Activated CD4-positive, alpha-beta T cell treated with anti-CD3 and anti-CD28 coated beads, Interleukin-2, amount 50 U/mL, for 1 hour (primary cell): ENCODE results near the gene OR4P4.

Experiments
- DNase-seq: peaks from one replicate; pipeline ENCODE4 v3.0.0-alpha.2; 2020

OR4P4 gene

DNA sequence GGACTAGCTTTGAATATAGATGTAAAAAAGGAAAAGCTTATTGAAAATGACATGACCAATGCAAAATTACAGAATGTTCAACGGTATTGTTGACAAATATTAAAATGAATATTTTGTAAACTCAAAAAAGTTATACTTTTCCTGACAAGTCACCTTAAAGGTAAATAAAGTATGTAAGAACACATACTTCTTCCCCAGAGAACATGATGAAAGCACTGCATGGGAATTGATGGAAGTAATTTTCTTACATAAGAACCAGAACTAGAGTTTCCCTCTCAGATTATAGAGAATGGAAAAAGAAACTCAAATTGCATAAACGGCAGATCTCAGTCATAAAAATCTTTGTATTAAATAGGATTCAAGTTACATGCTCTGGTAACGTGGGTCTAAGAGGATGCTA is at the start of gene OR4P4:
Gene OR4P4, plus strand, starts transcription at position 301 of the 400 bp plus-strand sequence.
- no peak for DNase-seq

GRCh38 chr11:55607545-55607944 is 27.4 kb upstream of the OR4P4 start, which contains the start of gene OR4C11:
Gene OR4C11, minus strand, starts transcription at chr11:55607645. Its CDS starts 3,272 bp downstream, at chr11:55604373.
- DNase-seq = no peak

DNA sequence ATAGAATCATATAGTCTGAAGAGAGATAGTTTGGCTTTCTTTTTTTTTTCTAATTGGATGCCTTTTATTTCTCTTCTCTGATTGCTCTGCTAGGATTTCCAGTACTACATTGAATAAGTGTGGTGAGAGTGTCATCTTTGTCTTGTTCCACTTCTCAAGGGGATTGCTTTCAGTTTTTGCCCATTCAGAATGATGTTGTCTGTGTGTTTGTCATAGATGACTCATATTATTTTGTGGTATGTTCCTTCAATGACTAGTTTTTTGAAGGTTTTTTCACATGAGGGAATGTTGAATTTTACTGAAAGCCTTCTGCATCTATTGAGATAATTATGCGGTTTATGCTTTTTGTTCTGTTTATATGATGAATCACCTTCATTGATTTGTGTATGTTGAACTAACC is 10.4 kb upstream of the OR4P4 start:
- DNase-seq = no peak

DNA sequence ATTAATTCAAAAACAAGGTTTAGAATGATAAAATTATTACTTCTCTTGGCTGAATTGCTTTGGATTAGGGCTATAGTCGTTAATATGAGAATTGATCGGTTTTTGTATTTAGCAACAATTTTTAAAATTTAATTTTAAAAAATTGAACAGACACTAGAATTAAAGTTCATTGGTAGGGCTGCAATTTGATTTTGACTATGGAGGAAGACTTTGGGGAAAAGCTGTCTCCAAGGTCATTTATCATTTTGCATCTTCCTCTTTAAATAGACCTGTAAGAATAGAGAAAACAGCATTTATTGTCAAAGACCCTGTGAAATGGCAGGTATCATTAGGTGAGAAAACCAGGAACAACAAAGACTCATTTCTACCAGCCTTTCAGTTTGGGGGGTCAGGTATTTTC is 13.1 kb downstream of the OR4P4 start, which contains the start of gene OR4S2:
Gene OR4S2, plus strand, starts transcription at position 301 of the 400 bp plus-strand sequence. CDS start 2,577 bp downstream, outside the sequence.
- DNase-seq = no peak

DNA sequence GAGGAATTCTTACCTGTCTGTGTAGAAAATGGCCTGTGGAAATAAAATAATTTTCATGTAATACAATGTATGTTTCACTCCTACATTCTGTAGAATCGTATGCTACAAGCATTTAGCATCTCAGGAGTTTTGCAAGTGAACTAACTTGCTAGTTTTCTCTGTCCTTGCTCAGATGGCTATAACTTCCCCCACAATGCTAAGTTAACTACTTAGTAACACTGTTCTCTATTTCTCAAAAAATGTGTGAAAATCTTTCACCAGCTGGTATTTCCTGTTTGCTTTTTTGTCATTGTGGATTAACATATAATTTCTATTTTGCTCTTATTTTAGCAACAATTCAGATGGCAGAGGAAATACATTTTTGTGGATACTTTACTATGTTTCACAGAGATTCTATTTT is 17.6 kb downstream of the OR4P4 start:
- no peak for DNase-seq

DNA sequence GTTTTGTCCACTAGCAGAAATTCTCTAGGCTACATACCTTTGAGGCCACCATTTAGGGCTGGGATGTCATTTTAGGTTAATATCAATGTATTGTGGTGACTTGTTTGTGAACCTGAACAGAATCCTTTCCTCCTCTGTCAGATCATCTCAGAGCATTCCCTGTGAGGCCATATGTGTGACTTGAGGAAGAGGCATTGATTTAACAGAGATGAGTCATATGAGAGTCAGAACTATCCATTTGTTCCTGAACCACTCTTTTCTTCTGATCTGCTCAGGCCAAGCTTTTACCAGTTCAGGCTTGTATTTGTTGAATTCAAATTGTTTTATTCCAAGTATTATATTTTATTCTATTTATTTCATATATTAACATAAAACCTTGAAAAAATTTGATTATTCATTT is 20.2 kb downstream of the OR4P4 start:
- DNase-seq = no peak

- no peak for DNase-seq
Measured at GRCh38 chr11:55658031-55658573, 23.2 kb downstream of the OR4P4 start.

DNA sequence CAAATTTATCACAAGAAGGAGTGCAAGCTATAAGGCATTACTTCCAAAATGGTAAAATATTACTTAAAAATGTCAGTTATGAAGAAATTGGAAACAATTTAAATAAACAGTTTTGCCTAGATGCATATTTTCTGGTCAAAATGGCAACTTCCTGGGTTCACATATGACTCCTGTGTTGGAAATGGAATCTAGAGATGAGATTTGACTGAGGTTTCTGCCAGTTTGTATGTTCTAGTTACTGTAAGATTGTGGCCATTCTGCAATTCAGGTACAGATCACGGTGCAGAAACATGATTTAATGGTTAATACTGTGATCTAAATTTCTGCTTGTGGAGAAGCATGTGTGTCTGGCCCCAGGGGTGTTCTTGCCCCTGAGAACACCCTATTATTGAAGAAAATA is 23.7 kb downstream of the OR4P4 start:
- DNase-seq = no peak

GRCh38 chr11:55661901-55662300 is 27.0 kb downstream of the OR4P4 start, which contains the start of gene OR4C6:
Gene OR4C6, plus strand, starts transcription at chr11:55662201. Its CDS starts 2,966 bp downstream, at chr11:55665167.
- no peak for DNase-seq

DNA sequence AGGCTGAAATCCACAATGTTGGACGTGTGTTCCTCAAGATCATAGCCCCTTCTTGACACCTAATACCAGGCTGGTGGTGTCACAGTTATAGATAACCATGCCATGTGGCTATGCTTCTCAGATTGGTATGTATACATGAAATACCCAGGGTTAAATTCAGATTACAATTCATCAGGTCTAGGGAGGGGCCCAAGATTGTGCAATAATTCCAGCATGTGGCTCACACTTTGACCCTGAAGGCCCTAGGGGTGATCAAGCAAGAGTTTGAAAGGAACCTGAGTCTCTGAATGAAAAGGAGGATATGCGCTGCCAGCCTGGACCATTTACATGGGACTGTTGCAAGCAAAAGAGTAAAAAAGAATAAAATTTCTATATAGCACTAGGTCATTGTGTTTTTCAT is 34.5 kb downstream of the OR4P4 start:
- DNase-seq = no peak

DNA sequence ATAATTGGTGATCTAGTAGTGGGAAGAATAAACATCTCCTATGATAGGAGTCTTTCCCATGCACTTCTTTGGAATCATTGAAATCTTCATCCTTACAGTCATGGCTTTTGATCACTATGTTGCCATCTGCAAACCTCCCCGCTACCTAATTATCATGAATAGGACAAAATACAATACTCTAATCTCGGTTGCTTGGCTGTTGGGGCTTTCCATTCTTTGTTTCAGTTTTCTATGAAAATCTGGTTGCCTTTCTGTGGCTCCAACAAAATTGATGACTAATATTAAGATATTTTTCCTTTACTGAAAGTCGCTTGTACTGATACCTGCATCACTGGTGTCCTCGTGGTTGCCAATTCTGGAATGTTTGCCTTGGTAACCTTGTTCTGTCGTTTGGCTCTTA is 38.9 kb downstream of the OR4P4 start:
- DNase-seq = no peak
